HCT116 (cell line): ENCODE results near the gene CDC42EP1. TPM values are rescaled to one million over a fixed set of nuclear protein-coding genes. Genes with fewer than 3 reads are reported as not detected.

Source experiments
- ATAC-seq: fragments of 200-7000 bp; cut with Tn5 transposase; 2 replicates; pipeline ENCODE4 v1.9.1; 2020; ENCODE audit warnings: mild to moderate bottlenecking, moderate library complexity
- BruUV-seq: library from RNA; stranded (reverse); fragments of 400-500 nt; replicated peaks from 2 replicates; lab custom pipeline; 2021; lab: Mats Ljungman, UMichigan
- CTCF ChIA-PET: fragments of 300-600 bp; sonication (Branson Sonifier 250); formaldehyde crosslinking; loops from one replicate; lab custom pipeline; 2021; ENCODE audit warnings: antibody characterized with exemption; lab: Charles Lee
- POLR2A ChIA-PET: fragments of 300-600, 350-600 bp; sonication (Branson Sonifier 250); formaldehyde crosslinking; loops from one replicate; lab custom pipeline; 2021; ENCODE audit warnings: antibody characterized with exemption; lab: Charles Lee
- RAD21 ChIA-PET, 2 experiments: fragments of 300-600 bp; sonication (Branson Sonifier 250); formaldehyde crosslinking; loops; one replicate each; lab custom pipeline; 2023; ENCODE audit warnings: low total read pairs in 2 of 2; ENCODE audit not compliant: uncharacterized antibody in 2 of 2, unreplicated experiment in 2 of 2, low non-redundant PET in 1 of 2; lab: Charles Lee
- DNase-seq: peaks from one replicate; pipeline ENCODE4 v3.0.0-alpha.2; 2010; ENCODE audit warnings: low read depth, low spot score
- H2AFZ ChIP-seq: fragments of 200-600 bp; shearing (Covaris generic), sonication (generic); 2 replicates; pipeline ENCODE4 v1.6.1; 2017; ENCODE audit warnings: low read depth, mixed run types, mixed read lengths, antibody characterized with exemption, low read length; ENCODE audit not compliant: poor library complexity, severe bottlenecking
- H3K27ac ChIP-seq: 2 replicates; pipeline ENCODE4 v1.5.1; 2012; ENCODE audit warnings: low read depth, low read length
- H3K27me3 ChIP-seq: fragments of 200-600 bp; sonication (generic); 2 replicates; pipeline ENCODE4 v1.6.1; 2016; ENCODE audit warnings: mixed run types, low read length, mixed read lengths; ENCODE audit not compliant: insufficient read depth
- H3K36me3 ChIP-seq, 2 experiments: fragments of 200-500 bp in 1 of 2; fragments of 200-600 bp in 1 of 2; sonication (Bioruptor generic) in 1 of 2; sonication (generic) in 1 of 2; 2 replicates each; pipeline versions ENCODE4 v1.5.1 to v1.6.1; 2014 to 2016; ENCODE audit warnings: low read length in 2 of 2, inconsistent platforms in 1 of 2, mixed read lengths in 1 of 2, mixed run types in 1 of 2; ENCODE audit not compliant: insufficient read depth in 2 of 2, control insufficient read depth in 1 of 2
- H3K4me1 ChIP-seq, 2 experiments: fragments of 200-600 bp in 1 of 2; sonication (generic) in 1 of 2; 2 replicates each; pipeline versions ENCODE4 v1.5.1 to v1.6.1; 2012 to 2017; ENCODE audit warnings: low read length in 2 of 2, inconsistent platforms in 1 of 2, mild to moderate bottlenecking in 1 of 2, mixed read lengths in 1 of 2, mixed run types in 1 of 2, moderate library complexity in 1 of 2; ENCODE audit not compliant: insufficient read depth in 2 of 2, control insufficient read depth in 1 of 2
- H3K4me2 ChIP-seq: fragments of 200-600 bp; sonication (generic); 2 replicates; pipeline ENCODE4 v1.6.1; 2017; ENCODE audit warnings: mixed run types, low read length, mixed read lengths
- H3K4me3 ChIP-seq, 2 experiments: fragments of 200-600 bp in 1 of 2; sonication (generic) in 1 of 2; replicated peaks in 1 of 2; 2 replicates each; pipeline ENCODE4 v1.5.1; 2011 to 2016; ENCODE audit warnings: low read length in 2 of 2, control low read depth in 1 of 2, low read depth in 1 of 2, mild to moderate bottlenecking in 1 of 2, mixed read lengths in 1 of 2, mixed run types in 1 of 2
- H3K79me2 ChIP-seq: fragments of 200-600 bp; sonication (generic); 2 replicates; pipeline ENCODE4 v1.6.1; 2017; ENCODE audit warnings: mild to moderate bottlenecking, mixed run types, low read length, moderate library complexity, mixed read lengths; ENCODE audit not compliant: insufficient read depth
- H3K9ac ChIP-seq: fragments of 200-600 bp; sonication (generic); 2 replicates; pipeline ENCODE4 v1.6.1; 2016; ENCODE audit warnings: low read length, mixed read lengths
- H3K9me2 ChIP-seq: fragments of 200-600 bp; sonication (generic), shearing (Covaris generic); 2 replicates; pipeline ENCODE4 v1.6.1; 2017; ENCODE audit warnings: mixed run types, mild to moderate bottlenecking, moderate library complexity; ENCODE audit not compliant: insufficient read depth
- H3K9me3 ChIP-seq, 2 experiments: fragments of 200-500 bp in 1 of 2; fragments of 200-600 bp in 1 of 2; sonication (Bioruptor generic) in 1 of 2; sonication (generic) in 1 of 2; 2 replicates each; pipeline ENCODE4 v1.6.1; 2014 to 2017; ENCODE audit warnings: low read length in 2 of 2, mixed read lengths in 2 of 2, inconsistent platforms in 1 of 2, low read depth in 1 of 2, mild to moderate bottlenecking in 1 of 2, mixed run types in 1 of 2, moderate library complexity in 1 of 2; ENCODE audit not compliant: control insufficient read depth in 1 of 2, insufficient read depth in 1 of 2
- H4K20me1 ChIP-seq: fragments of 200-600 bp; sonication (generic), shearing (Covaris generic); 2 replicates; pipeline ENCODE4 v1.6.1; 2017; ENCODE audit warnings: mixed run types, mild to moderate bottlenecking, moderate library complexity; ENCODE audit not compliant: insufficient read depth
- CEBPB ChIP-seq: IDR thresholded peaks from 2 replicates; pipeline ENCODE4 v1.6.1; 2012; ENCODE audit warnings: low read depth
- intact Hi-C: fragments of 100-400 bp; cut with micrococcal nuclease; formaldehyde crosslinking; loops from 2 replicates; pipeline ENCODE4 v1.10.0; 2022
- total RNA-seq: library from RNA; stranded (reverse); gene quantifications from one replicate; pipeline ENCODE4 v1.2.1, GENCODE V29; 2021; ENCODE audit not compliant: unreplicated experiment
- TF ChIP-seq, protein P1 (sequence below): IDR thresholded peaks from 2 replicates; pipeline ENCODE4 v1.6.1; 2012; ENCODE audit warnings: low read depth
- TF ChIP-seq, protein P2 (sequence below): IDR thresholded peaks from 2 replicates; pipeline ENCODE4 v1.6.1; 2011; ENCODE audit warnings: mild to moderate bottlenecking, low read length, moderate library complexity; ENCODE audit not compliant: insufficient replicate concordance; ENCODE audit errors: extremely low read depth

The CDC42EP1 gene
- total RNA-seq, 1 experiment from 2014 or later = 160 TPM

DNA sequence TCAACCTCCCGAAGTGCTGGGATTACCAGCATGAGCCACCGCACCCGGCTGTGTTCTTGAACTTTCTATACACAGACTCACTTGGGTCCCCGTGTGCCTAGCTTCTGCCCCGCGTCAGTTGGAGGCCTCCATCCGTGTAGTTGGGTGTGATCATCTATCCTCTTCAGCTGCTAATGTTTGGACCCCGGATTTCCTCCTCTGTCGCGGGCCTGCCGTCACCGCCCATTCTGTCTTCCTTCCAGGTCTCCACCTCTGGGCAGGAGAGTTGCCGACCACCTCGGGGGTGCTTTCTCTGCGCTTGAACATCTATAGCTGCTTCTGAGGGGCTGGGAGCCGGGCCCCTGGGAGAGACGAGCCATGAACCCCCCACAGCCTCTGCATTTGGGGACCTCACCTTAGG is 5.5 kb downstream of the CDC42EP1 start:
- Histone ChIP-seq H3K27ac (peak overlapping the region; percentile 72), H3K9ac (no peak overlapping the region), H4K20me1 (peaks cover 6% of the 10 kb centered on the region; the same call in 1 of the 2 replicates), H3K36me3 (peaks cover 3 to 45% of the 10 kb centered on the region in 2 experiments; a peak in 1 of 4 replicates), H3K4me1 (peaks cover 75 to 94% of the 10 kb centered on the region in 2 experiments), H3K27me3 (no peaks in the 10 kb centered on the region), H2AFZ (no peak overlapping the region), H3K4me3 (no peak overlapping the region), H3K79me2 (peaks cover 71% of the 10 kb centered on the region), H3K4me2 (0 out of 2 replicates have a peak overlapping the region, but pooled peaks have one; percentile 48), H3K9me3 (no peaks in the 10 kb centered on the region), H3K9me2 (no peaks in the 10 kb centered on the region)
- no TSS peak for BruUV-seq
- ATAC-seq (no peak), DNase-seq (no peak)
- ChIA-PET CTCF (interaction anchor here (0.6 to 10.7 kb wide), 9 partner anchors 8 to 249 kb away, joined by 3 to 238 read pairs (median 4); no protein-coding TSS in a partner anchor), RAD21 (interaction anchor here (1.0 to 2.2 kb wide), 4 partner anchors 17 to 26 kb away, joined by 3 to 17 read pairs (median 6); no protein-coding TSS in a partner anchor), POLR2A (interaction anchor here (1.1 to 3.6 kb wide), 4 partner anchors 8 to 26 kb away, joined by 3 to 21 read pairs (median 9); no protein-coding TSS in a partner anchor)
- TF ChIP-seq, protein P1, sequence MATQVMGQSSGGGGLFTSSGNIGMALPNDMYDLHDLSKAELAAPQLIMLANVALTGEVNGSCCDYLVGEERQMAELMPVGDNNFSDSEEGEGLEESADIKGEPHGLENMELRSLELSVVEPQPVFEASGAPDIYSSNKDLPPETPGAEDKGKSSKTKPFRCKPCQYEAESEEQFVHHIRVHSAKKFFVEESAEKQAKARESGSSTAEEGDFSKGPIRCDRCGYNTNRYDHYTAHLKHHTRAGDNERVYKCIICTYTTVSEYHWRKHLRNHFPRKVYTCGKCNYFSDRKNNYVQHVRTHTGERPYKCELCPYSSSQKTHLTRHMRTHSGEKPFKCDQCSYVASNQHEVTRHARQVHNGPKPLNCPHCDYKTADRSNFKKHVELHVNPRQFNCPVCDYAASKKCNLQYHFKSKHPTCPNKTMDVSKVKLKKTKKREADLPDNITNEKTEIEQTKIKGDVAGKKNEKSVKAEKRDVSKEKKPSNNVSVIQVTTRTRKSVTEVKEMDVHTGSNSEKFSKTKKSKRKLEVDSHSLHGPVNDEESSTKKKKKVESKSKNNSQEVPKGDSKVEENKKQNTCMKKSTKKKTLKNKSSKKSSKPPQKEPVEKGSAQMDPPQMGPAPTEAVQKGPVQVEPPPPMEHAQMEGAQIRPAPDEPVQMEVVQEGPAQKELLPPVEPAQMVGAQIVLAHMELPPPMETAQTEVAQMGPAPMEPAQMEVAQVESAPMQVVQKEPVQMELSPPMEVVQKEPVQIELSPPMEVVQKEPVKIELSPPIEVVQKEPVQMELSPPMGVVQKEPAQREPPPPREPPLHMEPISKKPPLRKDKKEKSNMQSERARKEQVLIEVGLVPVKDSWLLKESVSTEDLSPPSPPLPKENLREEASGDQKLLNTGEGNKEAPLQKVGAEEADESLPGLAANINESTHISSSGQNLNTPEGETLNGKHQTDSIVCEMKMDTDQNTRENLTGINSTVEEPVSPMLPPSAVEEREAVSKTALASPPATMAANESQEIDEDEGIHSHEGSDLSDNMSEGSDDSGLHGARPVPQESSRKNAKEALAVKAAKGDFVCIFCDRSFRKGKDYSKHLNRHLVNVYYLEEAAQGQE = no peak
- TF ChIP-seq, protein P2, sequence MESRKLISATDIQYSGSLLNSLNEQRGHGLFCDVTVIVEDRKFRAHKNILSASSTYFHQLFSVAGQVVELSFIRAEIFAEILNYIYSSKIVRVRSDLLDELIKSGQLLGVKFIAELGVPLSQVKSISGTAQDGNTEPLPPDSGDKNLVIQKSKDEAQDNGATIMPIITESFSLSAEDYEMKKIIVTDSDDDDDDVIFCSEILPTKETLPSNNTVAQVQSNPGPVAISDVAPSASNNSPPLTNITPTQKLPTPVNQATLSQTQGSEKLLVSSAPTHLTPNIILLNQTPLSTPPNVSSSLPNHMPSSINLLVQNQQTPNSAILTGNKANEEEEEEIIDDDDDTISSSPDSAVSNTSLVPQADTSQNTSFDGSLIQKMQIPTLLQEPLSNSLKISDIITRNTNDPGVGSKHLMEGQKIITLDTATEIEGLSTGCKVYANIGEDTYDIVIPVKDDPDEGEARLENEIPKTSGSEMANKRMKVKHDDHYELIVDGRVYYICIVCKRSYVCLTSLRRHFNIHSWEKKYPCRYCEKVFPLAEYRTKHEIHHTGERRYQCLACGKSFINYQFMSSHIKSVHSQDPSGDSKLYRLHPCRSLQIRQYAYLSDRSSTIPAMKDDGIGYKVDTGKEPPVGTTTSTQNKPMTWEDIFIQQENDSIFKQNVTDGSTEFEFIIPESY = no peak
- no peak for TF ChIP-seq CEBPB
- intact Hi-C loops = loop anchor here (2.0 kb wide), 1 partner anchor 249 kb away; no protein-coding TSS in a partner anchor
